Measurements from ENCODE around the gene SYNDIG1L.
A peak's percentile ranks its signal among the peaks of the same experiment; 100 is the strongest.

Gene SYNDIG1L

DNA sequence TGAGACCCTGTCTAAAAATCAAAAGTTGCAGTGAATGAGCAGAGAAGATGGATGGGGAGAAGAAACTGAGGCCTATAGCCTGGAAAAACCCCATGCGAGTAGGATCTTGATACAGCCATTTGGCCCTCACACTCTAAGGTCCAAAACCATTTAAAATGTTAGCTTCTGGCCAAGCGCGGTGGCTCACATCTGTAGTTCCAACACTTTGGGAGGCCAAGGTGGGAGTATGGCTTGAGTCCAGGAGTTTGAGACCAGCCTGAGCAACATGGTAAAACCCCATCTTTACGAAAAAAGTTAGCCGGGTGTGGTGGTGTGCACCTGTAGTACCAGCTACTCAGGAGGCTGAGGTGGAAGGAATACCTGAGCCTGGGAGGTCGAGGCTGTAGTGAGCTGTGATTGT, 58.0 kb downstream of the SYNDIG1L start:
- H3K36me3 ChIP-seq (ENCODE audit: insufficient read depth, low read length): no peaks in the 10 kb centered on the region
- H3K9ac ChIP-seq (ENCODE audit: low read depth, low read length, poor library complexity, severe bottlenecking): no peak overlapping the region
- no peaks in the 10 kb centered on the region for H3K79me2 ChIP-seq (ENCODE audit: insufficient read depth, low read length)
- no peaks in the 10 kb centered on the region for H3K9me2 ChIP-seq (replicated peaks; ENCODE audit: low read depth, low read length)
- no peak overlapping the region for H3K4me3 ChIP-seq (ENCODE audit: low read length, poor library complexity, severe bottlenecking)
- H3K4me1 ChIP-seq (ENCODE audit: insufficient read depth, low read length, poor library complexity, severe bottlenecking): peaks cover 4% of the 10 kb centered on the region
- H3F3A ChIP-seq (ENCODE audit: low read depth): no peaks in the 10 kb centered on the region
- no peaks in the 10 kb centered on the region for H3K9me3 ChIP-seq (ENCODE audit: insufficient read depth, low read depth, low read length)
- no peaks in the 10 kb centered on the region for H4K20me1 ChIP-seq (ENCODE audit: insufficient read depth, low read length, poor library complexity, severe bottlenecking)
- H3K4me2 ChIP-seq (ENCODE audit: low read depth, low read length, poor library complexity, severe bottlenecking): no peak overlapping the region
- H3K27me3 ChIP-seq (ENCODE audit: insufficient read depth, low read length, poor library complexity, severe bottlenecking): no peaks in the 10 kb centered on the region
- H2AFZ ChIP-seq (ENCODE audit: low read length): no peak overlapping the region
- TF ChIP-seq EZH2phosphoT487 (IDR thresholded peaks at IDR 0.05; ENCODE audit: borderline replicate concordance): no peak
- TF ChIP-seq, protein P1, sequence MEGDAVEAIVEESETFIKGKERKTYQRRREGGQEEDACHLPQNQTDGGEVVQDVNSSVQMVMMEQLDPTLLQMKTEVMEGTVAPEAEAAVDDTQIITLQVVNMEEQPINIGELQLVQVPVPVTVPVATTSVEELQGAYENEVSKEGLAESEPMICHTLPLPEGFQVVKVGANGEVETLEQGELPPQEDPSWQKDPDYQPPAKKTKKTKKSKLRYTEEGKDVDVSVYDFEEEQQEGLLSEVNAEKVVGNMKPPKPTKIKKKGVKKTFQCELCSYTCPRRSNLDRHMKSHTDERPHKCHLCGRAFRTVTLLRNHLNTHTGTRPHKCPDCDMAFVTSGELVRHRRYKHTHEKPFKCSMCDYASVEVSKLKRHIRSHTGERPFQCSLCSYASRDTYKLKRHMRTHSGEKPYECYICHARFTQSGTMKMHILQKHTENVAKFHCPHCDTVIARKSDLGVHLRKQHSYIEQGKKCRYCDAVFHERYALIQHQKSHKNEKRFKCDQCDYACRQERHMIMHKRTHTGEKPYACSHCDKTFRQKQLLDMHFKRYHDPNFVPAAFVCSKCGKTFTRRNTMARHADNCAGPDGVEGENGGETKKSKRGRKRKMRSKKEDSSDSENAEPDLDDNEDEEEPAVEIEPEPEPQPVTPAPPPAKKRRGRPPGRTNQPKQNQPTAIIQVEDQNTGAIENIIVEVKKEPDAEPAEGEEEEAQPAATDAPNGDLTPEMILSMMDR (conservative IDR thresholded peaks at IDR 0.05; ENCODE audit: low read length): no peak

DNA sequence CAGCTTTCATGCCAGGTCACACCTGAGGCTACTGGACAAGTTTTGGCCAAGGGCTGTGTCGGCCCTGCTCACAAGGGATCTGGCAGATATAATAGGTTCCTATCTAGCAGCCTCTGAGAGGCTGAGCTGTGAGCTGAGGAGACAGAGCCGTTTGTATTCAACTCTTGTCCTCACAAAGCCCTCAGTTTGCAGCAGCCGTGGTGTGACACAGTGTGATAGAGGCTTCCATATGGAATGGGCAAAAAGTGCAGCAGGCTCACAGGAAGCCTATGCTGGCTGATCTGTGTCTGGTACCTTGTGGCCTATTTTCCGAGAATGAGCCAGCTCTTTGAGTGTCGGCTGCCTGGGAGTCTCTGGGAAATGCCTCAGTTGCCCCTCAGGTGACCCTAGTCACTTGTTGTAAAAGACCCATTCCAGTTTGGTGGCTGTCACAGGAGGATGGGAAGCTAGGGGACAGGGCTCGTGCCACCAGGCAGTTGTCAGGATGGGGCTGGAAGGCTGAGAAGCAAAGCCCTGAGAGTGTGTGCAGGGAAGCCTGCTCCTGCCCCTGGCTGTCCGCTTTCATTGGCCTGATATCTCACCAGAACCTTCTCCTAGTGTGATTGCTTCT, 61.6 kb downstream of the SYNDIG1L start:
- no peak overlapping the region for H2AFZ ChIP-seq (ENCODE audit: low read length)
- no peak overlapping the region for H3K9ac ChIP-seq (ENCODE audit: low read depth, low read length, poor library complexity, severe bottlenecking)
- H3K79me2 ChIP-seq (ENCODE audit: insufficient read depth, low read length): no peaks in the 10 kb centered on the region
- H4K20me1 ChIP-seq (ENCODE audit: insufficient read depth, low read length, poor library complexity, severe bottlenecking): no peaks in the 10 kb centered on the region
- no peaks in the 10 kb centered on the region for H3K9me3 ChIP-seq (ENCODE audit: insufficient read depth, low read depth, low read length)
- TF ChIP-seq, protein P1 (conservative IDR thresholded peaks at IDR 0.05; ENCODE audit: low read length): no peak
- TF ChIP-seq EZH2phosphoT487 (IDR thresholded peaks at IDR 0.05; ENCODE audit: borderline replicate concordance): no peak
- H3K27me3 ChIP-seq (ENCODE audit: insufficient read depth, low read length, poor library complexity, severe bottlenecking): no peaks in the 10 kb centered on the region
- H3K4me2 ChIP-seq (ENCODE audit: low read depth, low read length, poor library complexity, severe bottlenecking): no peak overlapping the region
- H3K36me3 ChIP-seq (ENCODE audit: insufficient read depth, low read length): no peaks in the 10 kb centered on the region
- H3K4me1 ChIP-seq (ENCODE audit: insufficient read depth, low read length, poor library complexity, severe bottlenecking): no peaks in the 10 kb centered on the region
- no peaks in the 10 kb centered on the region for H3F3A ChIP-seq (ENCODE audit: low read depth)
- H3K4me3 ChIP-seq (ENCODE audit: low read length, poor library complexity, severe bottlenecking): no peak overlapping the region
- H3K9me2 ChIP-seq (replicated peaks; ENCODE audit: low read depth, low read length): no peaks in the 10 kb centered on the region

DNA sequence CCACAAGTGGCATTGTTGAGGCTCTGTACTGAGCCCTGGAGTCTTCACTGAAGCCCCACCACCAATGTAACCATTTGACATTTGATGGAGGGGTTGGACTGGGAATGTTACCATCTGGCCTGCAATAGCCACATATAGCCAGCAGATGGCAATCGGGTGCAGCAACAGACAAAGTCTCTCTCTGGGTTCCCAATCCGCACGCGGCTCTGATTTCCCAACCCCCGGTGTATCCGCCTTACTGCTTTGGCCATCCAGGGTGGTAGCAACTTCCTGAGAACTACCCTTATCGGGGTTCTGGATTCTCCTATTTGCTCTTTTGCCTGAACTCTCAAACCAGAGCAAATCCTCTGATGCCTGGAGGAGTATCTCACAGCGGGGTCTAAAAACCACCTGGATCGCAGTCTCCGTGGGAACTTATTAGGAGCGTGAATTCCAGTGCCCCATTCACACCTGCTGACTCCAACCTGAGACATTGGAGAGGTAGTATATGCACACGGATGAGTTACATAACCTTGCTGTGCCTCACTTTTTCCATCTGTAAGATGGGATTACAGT, 63.6 kb downstream of the SYNDIG1L start:
- no peak overlapping the region for H3K4me2 ChIP-seq (ENCODE audit: low read depth, low read length, poor library complexity, severe bottlenecking)
- TF ChIP-seq, protein P1 (conservative IDR thresholded peaks at IDR 0.05; ENCODE audit: low read length): peak; percentile 95
- no peak for TF ChIP-seq EZH2phosphoT487 (IDR thresholded peaks at IDR 0.05; ENCODE audit: borderline replicate concordance)
- no peaks in the 10 kb centered on the region for H4K20me1 ChIP-seq (ENCODE audit: insufficient read depth, low read length, poor library complexity, severe bottlenecking)

More for the DNA sequence above, 63.6 kb downstream of the SYNDIG1L start:
- Histone ChIP-seq H3K4me1 (ENCODE audit: insufficient read depth, low read length, poor library complexity, severe bottlenecking) (no peaks in the 10 kb centered on the region), H3K9me2 (replicated peaks; ENCODE audit: low read depth, low read length) (no peaks in the 10 kb centered on the region), H3K27me3 (ENCODE audit: insufficient read depth, low read length, poor library complexity, severe bottlenecking) (no peaks in the 10 kb centered on the region), H3K9me3 (ENCODE audit: insufficient read depth, low read depth, low read length) (no peaks in the 10 kb centered on the region), H3K79me2 (ENCODE audit: insufficient read depth, low read length) (no peaks in the 10 kb centered on the region), H3F3A (ENCODE audit: low read depth) (no peaks in the 10 kb centered on the region), H3K4me3 (ENCODE audit: low read length, poor library complexity, severe bottlenecking) (no peak overlapping the region), H3K9ac (ENCODE audit: low read depth, low read length, poor library complexity, severe bottlenecking) (no peak overlapping the region), H3K36me3 (ENCODE audit: insufficient read depth, low read length) (no peaks in the 10 kb centered on the region), H2AFZ (ENCODE audit: low read length) (no peak overlapping the region)

Data from Loucy (cell line).